Mesothelial cell of epicardium (in vitro differentiated cells): ENCODE measurements around the gene LRRN4CL. TPM values are rescaled to one million over a fixed set of nuclear protein-coding genes. Genes with fewer than 3 reads are reported as not detected.

ENCODE experiments used
- DNase-seq, 2 experiments: peaks; one replicate each; pipeline ENCODE4 v3.0.0; 2021; ENCODE audit warnings: low spot score in 2 of 2; ENCODE audit not compliant: unreplicated experiment in 2 of 2
- H3K27ac Mint-ChIP-seq: 2 replicates; pipeline ENCODE4 v1.8.0; 2021; ENCODE audit warnings: mixed read lengths
- H3K27me3 Mint-ChIP-seq: 2 replicates; pipeline ENCODE4 v1.8.0; 2021; ENCODE audit warnings: low read depth, mixed read lengths
- H3K36me3 Mint-ChIP-seq: 2 replicates; pipeline ENCODE4 v1.8.0; 2021; ENCODE audit warnings: mixed read lengths
- H3K4me1 Mint-ChIP-seq: 2 replicates; pipeline ENCODE4 v1.8.0; 2021; ENCODE audit warnings: mixed read lengths
- H3K4me3 Mint-ChIP-seq: 2 replicates; pipeline ENCODE4 v1.8.0; 2021; ENCODE audit warnings: mild to moderate bottlenecking, moderate library complexity, mixed read lengths
- H3K9me3 Mint-ChIP-seq: 2 replicates; pipeline ENCODE4 v1.8.0; 2021; ENCODE audit warnings: mixed read lengths
- CTCF ChIP-seq: fragments of 200-600 bp; sonication (generic); IDR thresholded peaks from one replicate; pipeline ENCODE4 v1.5.0; 2021; ENCODE audit warnings: antibody characterized with exemption; ENCODE audit not compliant: unreplicated experiment
- total RNA-seq: library from RNA; stranded (reverse); gene quantifications from 3 replicates; pipeline ENCODE4 v1.2.1, GENCODE V29; 2021

LRRN4CL gene
- total RNA-seq, 1 donor from 2014 or later: 1.7 TPM

- no peaks in the 10 kb centered on the region for H3K27me3 Mint-ChIP-seq
- H3K4me1 Mint-ChIP-seq: peaks cover 16% of the 10 kb centered on the region
- no peaks in the 10 kb centered on the region for H3K9me3 Mint-ChIP-seq
- peak overlapping the region; percentile 40 for H3K27ac Mint-ChIP-seq
- DNase-seq: no peak
- no peak overlapping the region for H3K4me3 Mint-ChIP-seq
- TF ChIP-seq CTCF: no peak
- H3K36me3 Mint-ChIP-seq: peaks cover 38% of the 10 kb centered on the region
Measured at GRCh38 chr11:62713343-62713742, 24.0 kb upstream of the LRRN4CL start.

GRCh38 chr11:62712861-62713260 lies 23.5 kb upstream of the LRRN4CL start:
- Mint-ChIP-seq H3K36me3 (peaks cover 33% of the 10 kb centered on the region), H3K4me1 (peaks cover 21% of the 10 kb centered on the region), H3K27ac (peak overlapping the region; percentile 40), H3K27me3 (no peaks in the 10 kb centered on the region), H3K4me3 (no peak overlapping the region), H3K9me3 (no peaks in the 10 kb centered on the region)
- no peak for TF ChIP-seq CTCF
- DNase-seq: no peak

GRCh38 chr11:62712276-62712812 lies 23.0 kb upstream of the LRRN4CL start:
- H3K4me3 Mint-ChIP-seq: no peak overlapping the region
- no peaks in the 10 kb centered on the region for H3K9me3 Mint-ChIP-seq
- DNase-seq: no peak
- TF ChIP-seq CTCF: no peak
- H3K4me1 Mint-ChIP-seq: peaks cover 26% of the 10 kb centered on the region
- H3K27ac Mint-ChIP-seq: peak overlapping the region; percentile 9
- peaks cover 30% of the 10 kb centered on the region for H3K36me3 Mint-ChIP-seq
- H3K27me3 Mint-ChIP-seq: no peaks in the 10 kb centered on the region

- no peak for DNase-seq
- no peaks in the 10 kb centered on the region for H3K27me3 Mint-ChIP-seq
- peak overlapping the region; percentile 98 for H3K27ac Mint-ChIP-seq
- H3K4me3 Mint-ChIP-seq: peak overlapping the region; percentile 86
- peaks cover 46% of the 10 kb centered on the region for H3K4me1 Mint-ChIP-seq
- no peak for TF ChIP-seq CTCF
- peaks cover 17% of the 10 kb centered on the region for H3K36me3 Mint-ChIP-seq
- H3K9me3 Mint-ChIP-seq: no peaks in the 10 kb centered on the region
Measured at GRCh38 chr11:62710001-62710345, 20.6 kb upstream of the LRRN4CL start.

- DNase-seq: peak; percentile 87 to 92
- Mint-ChIP-seq H3K4me1 (peaks cover 46% of the 10 kb centered on the region), H3K27ac (peak overlapping the region; percentile 98), H3K36me3 (peaks cover 17% of the 10 kb centered on the region), H3K27me3 (no peaks in the 10 kb centered on the region), H3K4me3 (peak overlapping the region; percentile 86), H3K9me3 (no peaks in the 10 kb centered on the region)
- TF ChIP-seq CTCF: no peak
Measured at GRCh38 chr11:62709247-62710000, 20.1 kb upstream of the LRRN4CL start.
